Kidney (tissue), 14 donors: ENCODE results near the gene CTSW. TPM values are rescaled to one million over a fixed set of nuclear protein-coding genes. Genes with fewer than 3 reads are reported as not detected.

Experiments
- DNase-seq, 5 donors: peaks; one replicate each; pipeline ENCODE4 v3.0.0-alpha.2; 2013 to 2020
- FAIRE-seq: peaks from 2 replicates; lab custom pipeline; 2012; peaks lifted over from hg19 to GRCh38; lab: Jason Lieb, UNC
- H3K27ac ChIP-seq, 2 donors: one replicate each; pipeline ENCODE4 v1.7.0; 2013; ENCODE audit warnings: low read depth in 2 of 2, low read length in 2 of 2, inconsistent platforms in 1 of 2
- H3K27me3 ChIP-seq: one replicate; pipeline ENCODE4 v1.7.1; 2013; ENCODE audit warnings: low read length, inconsistent platforms; ENCODE audit not compliant: control insufficient read depth, insufficient read depth
- H3K36me3 ChIP-seq, 3 donors: one replicate each; pipeline versions ENCODE4 v1.7.0 to v1.7.1; 2013; ENCODE audit warnings: low read length in 3 of 3, control low read depth in 1 of 3, inconsistent platforms in 1 of 3; ENCODE audit not compliant: insufficient read depth in 3 of 3, control insufficient read depth in 2 of 3
- H3K4me1 ChIP-seq, 3 donors: one replicate each; pipeline versions ENCODE4 v1.7.0 to v1.7.1; 2013; ENCODE audit warnings: low read length in 3 of 3, inconsistent platforms in 1 of 3, low read depth in 1 of 3; ENCODE audit not compliant: control insufficient read depth in 2 of 3, insufficient read depth in 2 of 3
- H3K4me3 ChIP-seq, 3 donors: one replicate each; pipeline versions ENCODE4 v1.7.0 to v1.8.1; 2013; ENCODE audit warnings: low read length in 3 of 3, control low read depth in 1 of 3, inconsistent platforms in 1 of 3
- H3K9ac ChIP-seq, 3 donors: one replicate each; pipeline versions ENCODE4 v1.7.0 to v1.7.1; 2013; ENCODE audit warnings: low read length in 3 of 3, control low read depth in 1 of 3, inconsistent platforms in 1 of 3
- H3K9me3 ChIP-seq, 3 donors: one replicate each; pipeline versions ENCODE4 v1.7.0 to v1.7.1; 2013; ENCODE audit warnings: low read length in 3 of 3, control low read depth in 1 of 3, inconsistent platforms in 1 of 3; ENCODE audit not compliant: control insufficient read depth in 2 of 3, insufficient read depth in 1 of 3
- CTCF ChIP-seq: IDR thresholded peaks from 3 replicates; pipeline ENCODE4 v1.5.1; 2012; ENCODE audit warnings: mild to moderate bottlenecking, moderate library complexity, borderline replicate concordance; ENCODE audit not compliant: insufficient read depth; ENCODE audit errors: extremely low read depth
- intact Hi-C: fragments of 100-400 bp; cut with DNase I; formaldehyde crosslinking; loops from one replicate; pipeline ENCODE4 v1.11.1; 2022
- polyA plus RNA-seq: library from polyadenylated mRNA; stranded (reverse); fragments of 350-450 nt; fragmentation: Illumina TruSeq; extraction: RNeasy Lipid Tissue Mini Kit (QIAGEN cat#74804); gene quantifications from one replicate; pipeline ENCODE4 v1.2.3, GENCODE V29; 2014; ENCODE audit warnings: low read depth, low replicate concordance; ENCODE audit not compliant: insufficient read depth
- total RNA-seq: library from RNA; stranded (reverse); fragmentation: NEBNext Ultra II Directional; extraction: Animal tissue kit (Norgen Biotek cat#: 25700); gene quantifications from one replicate; pipeline ENCODE4 v1.2.1, GENCODE V29; 2021
- donor health status: control.
- donor health status: control.
- donor health status: control.
- donor health status: control.
- donor health status: control.
- donor health status: DM: yes; HTN: yes; CAD: no.
- donor health status: Normal renal cell carcinoma (clear cell type).

CTSW gene
- total and polyA plus RNA-seq, 2 donors from 2014 or later = 1.3 to 3.9 TPM

- FAIRE-seq (no peak), DNase-seq (peak in 4 of 5 donors; percentile 42 to 91 (median 56))
Observed at GRCh38 chr11:65899356-65900124, 19.9 kb downstream of the CTSW start.

GRCh38 chr11:65900125-65900898, 20.7 kb downstream of the CTSW start, which contains the start of gene FOSL1:
TSS of gene FOSL1 (minus strand) at chr11:65900388. CDS start at chr11:65900339, 49 bp downstream.
- FAIRE-seq = no peak
- intact Hi-C loops = no loop called here
- peak within 1 kb of the TSS in 1 of 3 donors; percentile 26 for H3K9ac ChIP-seq

More at GRCh38 chr11:65899356-65900124, 19.9 kb downstream of the CTSW start:
- TF ChIP-seq CTCF = no peak
- peak overlapping the region in 1 of 3 donors; percentile 47 for H3K4me3 ChIP-seq
- intact Hi-C loops = no loop called here
- H3K27ac ChIP-seq = no peak overlapping the region
- H3K36me3 ChIP-seq = no peaks in the 10 kb centered on the region
- H3K9ac ChIP-seq = peak overlapping the region in 1 of 3 donors; percentile 26
- no peaks in the 10 kb centered on the region for H3K9me3 ChIP-seq
- H3K27me3 ChIP-seq = peaks cover 17% of the 10 kb centered on the region
- H3K4me1 ChIP-seq = peaks cover 0 to 6% (median 3%) of the 10 kb centered on the region in 3 donors

GRCh38 chr11:65900899-65901180, 21.2 kb downstream of the CTSW start:
- Histone ChIP-seq H3K36me3 (no peaks in the 10 kb centered on the region), H3K4me1 (peaks cover 0 to 6% (median 3%) of the 10 kb centered on the region in 3 donors), H3K4me3 (peak overlapping the region in 1 of 3 donors; percentile 47), H3K27ac (no peak overlapping the region), H3K9me3 (no peaks in the 10 kb centered on the region), H3K27me3 (peaks cover 17% of the 10 kb centered on the region), H3K9ac (no peak overlapping the region)
- FAIRE-seq = no peak
- intact Hi-C loops = no loop called here
- DNase-seq = no peak
- no peak for TF ChIP-seq CTCF

More at GRCh38 chr11:65900125-65900898, 20.7 kb downstream of the CTSW start, which contains the start of gene FOSL1:
- peak within 1 kb of the TSS in 1 of 3 donors; percentile 47 for H3K4me3 ChIP-seq
- no peaks in the 10 kb centered on the region for H3K36me3 ChIP-seq
- H3K27ac ChIP-seq = no peak within 1 kb of the TSS
- TF ChIP-seq CTCF = no peak
- peaks cover 0 to 6% (median 3%) of the 10 kb centered on the region in 3 donors for H3K4me1 ChIP-seq
- peak; percentile 73 to 96 (median 80) for DNase-seq
- peaks cover 17% of the 10 kb centered on the region for H3K27me3 ChIP-seq
- H3K9me3 ChIP-seq = no peaks in the 10 kb centered on the region
